ENCODE data around the gene HTR3B. TPM values are rescaled to one million over a fixed set of nuclear protein-coding genes. Genes with fewer than 3 reads are reported as not detected.

HTR3B gene
- polyA plus RNA-seq, 2 of the 4 experiments (the other 2 are of a cell fraction): not detected

DNA sequence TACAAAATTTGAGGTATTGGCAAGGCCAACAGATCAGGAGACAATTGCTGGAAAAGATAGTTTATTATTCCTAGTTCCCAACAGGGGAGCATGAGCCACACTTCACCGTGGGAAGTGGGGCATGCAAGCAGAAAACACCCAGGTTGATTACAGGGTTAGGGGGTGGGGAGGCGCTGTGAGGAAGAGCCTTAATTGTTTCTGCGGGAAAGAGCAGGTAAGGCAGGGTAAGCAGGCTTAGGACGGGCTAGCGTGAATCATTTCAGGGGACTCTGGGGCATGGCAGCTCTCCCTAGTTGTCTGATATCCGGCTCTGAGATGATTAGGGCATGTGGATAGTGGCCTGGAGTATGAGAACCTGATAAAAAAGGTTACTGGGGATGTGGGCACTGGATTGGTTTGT lies 49.6 kb downstream of the HTR3B start:
- no peak overlapping the region for H3K27ac ChIP-seq
- H3K4me3 ChIP-seq: no peak overlapping the region
- FAIRE-seq: no peak
- 21% methylated on average over 6 of the region's 6 CpGs for WGBS (ENCODE audit: missing lambda C conversion rate)
- ATAC-seq: no peak
- TF ChIP-seq KDM5A (IDR thresholded peaks at IDR 0.05) (no peak), TFCP2L1 (CRISPR knock-in tag; IDR thresholded peaks at IDR 0.05) (no peak), FOSB (CRISPR knock-in tag; IDR thresholded peaks at IDR 0.05) (no peak), ZNF302 (CRISPR knock-in tag; IDR thresholded peaks at IDR 0.05) (no peak), TP53 (CRISPR knock-in tag; IDR thresholded peaks at IDR 0.05) (no peak), CHD2 (IDR thresholded peaks at IDR 0.05; ENCODE audit: low read length, partially characterized antibody) (no peak), MAFK (IDR thresholded peaks at IDR 0.05; ENCODE audit: partially characterized antibody) (no peak), NR3C1 (IDR thresholded peaks at IDR 0.05) (no peak), EP300 (IDR thresholded peaks at IDR 0.05) (no peak), RARB (CRISPR knock-in tag; IDR thresholded peaks at IDR 0.05) (no peak), POLR2A (IDR thresholded peaks at IDR 0.05; ENCODE audit: low read length) (no peak), CBX8 (IDR thresholded peaks at IDR 0.05) (no peak), FOSL2 (IDR thresholded peaks at IDR 0.05) (no peak), FOSL2 (CRISPR knock-in tag; IDR thresholded peaks at IDR 0.05) (no peak), FOXS1 (CRISPR knock-in tag; IDR thresholded peaks at IDR 0.05) (no peak)
- TF ChIP-seq, protein P1, sequence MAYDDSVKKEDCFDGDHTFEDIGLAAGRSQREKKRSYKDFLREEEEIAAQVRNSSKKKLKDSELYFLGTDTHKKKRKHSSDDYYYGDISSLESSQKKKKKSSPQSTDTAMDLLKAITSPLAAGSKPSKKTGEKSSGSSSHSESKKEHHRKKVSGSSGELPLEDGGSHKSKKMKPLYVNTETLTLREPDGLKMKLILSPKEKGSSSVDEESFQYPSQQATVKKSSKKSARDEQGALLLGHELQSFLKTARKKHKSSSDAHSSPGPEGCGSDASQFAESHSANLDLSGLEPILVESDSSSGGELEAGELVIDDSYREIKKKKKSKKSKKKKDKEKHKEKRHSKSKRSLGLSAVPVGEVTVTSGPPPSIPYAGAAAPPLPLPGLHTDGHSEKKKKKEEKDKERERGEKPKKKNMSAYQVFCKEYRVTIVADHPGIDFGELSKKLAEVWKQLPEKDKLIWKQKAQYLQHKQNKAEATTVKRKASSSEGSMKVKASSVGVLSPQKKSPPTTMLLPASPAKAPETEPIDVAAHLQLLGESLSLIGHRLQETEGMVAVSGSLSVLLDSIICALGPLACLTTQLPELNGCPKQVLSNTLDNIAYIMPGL (CRISPR knock-in tag; IDR thresholded peaks at IDR 0.05; ENCODE audit: borderline replicate concordance): no peak
- TF ChIP-seq, protein P2, sequence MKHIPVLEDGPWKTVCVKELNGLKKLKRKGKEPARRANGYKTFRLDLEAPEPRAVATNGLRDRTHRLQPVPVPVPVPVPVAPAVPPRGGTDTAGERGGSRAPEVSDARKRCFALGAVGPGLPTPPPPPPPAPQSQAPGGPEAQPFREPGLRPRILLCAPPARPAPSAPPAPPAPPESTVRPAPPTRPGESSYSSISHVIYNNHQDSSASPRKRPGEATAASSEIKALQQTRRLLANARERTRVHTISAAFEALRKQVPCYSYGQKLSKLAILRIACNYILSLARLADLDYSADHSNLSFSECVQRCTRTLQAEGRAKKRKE (CRISPR knock-in tag; IDR thresholded peaks at IDR 0.05; ENCODE audit: low read depth): no peak
- H3K9me3 ChIP-seq: no peaks in the 10 kb centered on the region
- H3K4me2 ChIP-seq: no peak overlapping the region
- ChIA-PET POLR2A (no interaction called here), CTCF (no interaction called here)
- no peak for DNase-seq (ENCODE audit: low read depth in 1 of 2, low spot score in 1 of 2)
- no peaks in the 10 kb centered on the region for H3K4me1 ChIP-seq

DNA sequence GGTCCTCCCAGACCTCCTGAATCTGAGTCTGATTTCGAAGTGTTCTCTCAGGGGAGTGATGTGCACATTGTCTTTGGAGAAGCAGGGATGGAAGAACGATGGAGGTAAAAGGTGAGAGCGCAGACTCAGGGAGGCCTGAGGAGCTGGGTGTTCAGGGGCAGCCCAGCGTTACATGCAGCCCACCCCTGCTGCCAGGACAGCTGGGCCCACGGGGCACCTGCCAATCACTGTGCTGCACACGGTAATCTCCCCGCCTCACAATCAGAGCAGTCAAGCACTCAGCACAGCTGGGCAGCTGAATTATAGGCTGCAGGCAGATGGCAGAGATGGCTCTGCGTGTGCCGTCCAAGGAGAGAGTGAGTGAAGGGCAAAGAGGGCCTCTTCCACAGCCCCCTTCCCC lies 52.4 kb downstream of the HTR3B start:
- Histone ChIP-seq H3K9me3 (no peaks in the 10 kb centered on the region), H3K4me1 (no peaks in the 10 kb centered on the region), H3K27ac (no peak overlapping the region), H3K4me3 (no peak overlapping the region), H3K4me2 (no peak overlapping the region)
- CTCF ChIA-PET: no interaction called here
- DNase-seq (ENCODE audit: low read depth in 1 of 2, low spot score in 1 of 2) (no peak), ATAC-seq (no peak), FAIRE-seq (no peak)
- 75% methylated on average over 3 of the region's 9 CpGs for WGBS (ENCODE audit: missing lambda C conversion rate)
- POLR2A ChIA-PET: no interaction called here
- TF ChIP-seq HDAC2 (IDR thresholded peaks at IDR 0.05) (no peak), CBX2 (IDR thresholded peaks at IDR 0.05; ENCODE audit: borderline replicate concordance, low read depth) (no peak), HOXB13 (CRISPR knock-in tag; IDR thresholded peaks at IDR 0.05; ENCODE audit: low read depth) (no peak), MAZ (IDR thresholded peaks at IDR 0.05; ENCODE audit: borderline replicate concordance, low read depth, low read length) (no peak), HOXA7 (CRISPR knock-in tag; IDR thresholded peaks at IDR 0.05) (no peak), JUNB (IDR thresholded peaks at IDR 0.05) (no peak)

DNA sequence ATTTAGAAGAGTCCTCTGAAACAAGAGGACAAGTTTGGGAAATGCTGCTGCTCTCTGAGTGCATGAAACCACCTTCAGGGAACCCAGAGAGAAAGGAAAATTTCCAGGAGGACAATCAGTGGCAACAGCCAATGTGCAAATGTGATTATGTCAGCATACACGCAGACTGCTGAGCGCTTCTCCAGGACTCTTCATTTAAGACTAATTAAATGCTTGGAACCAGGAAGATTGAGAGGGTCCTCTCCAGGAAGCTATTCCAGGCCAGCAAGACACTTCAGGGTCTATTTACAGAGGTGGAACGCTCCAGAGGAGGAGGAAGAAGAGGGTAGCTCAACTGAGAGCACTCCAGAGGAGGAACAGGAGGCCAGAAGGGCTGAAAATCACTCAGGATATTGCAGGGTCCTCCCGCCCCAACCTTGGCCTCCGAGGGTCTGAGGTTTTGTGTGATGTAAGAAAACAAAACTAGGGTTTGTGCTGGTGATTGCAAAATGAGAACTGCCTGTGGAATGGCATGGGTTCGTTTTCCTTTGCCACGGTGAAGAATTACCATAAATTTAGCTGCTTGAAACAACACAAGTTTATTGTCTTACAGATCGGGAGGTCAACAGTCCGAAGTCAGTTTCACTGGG lies 56.2 kb downstream of the HTR3B start:
- no peak for FAIRE-seq
- no peak for ATAC-seq
- WGBS (ENCODE audit: missing lambda C conversion rate): 31% methylated on average over 9 of the region's 9 CpGs
- no peak overlapping the region for H3K27ac ChIP-seq
- POLR2A ChIA-PET: no interaction called here
- TF ChIP-seq HOXB13 (CRISPR knock-in tag; IDR thresholded peaks at IDR 0.05; ENCODE audit: low read depth) (no peak), CHD4 (IDR thresholded peaks at IDR 0.05; ENCODE audit: borderline replicate concordance) (no peak), ZNF302 (CRISPR knock-in tag; IDR thresholded peaks at IDR 0.05) (no peak), EHF (CRISPR knock-in tag; IDR thresholded peaks at IDR 0.05) (no peak), CHD2 (IDR thresholded peaks at IDR 0.05; ENCODE audit: low read length, partially characterized antibody) (no peak)
- TF ChIP-seq, protein P3, sequence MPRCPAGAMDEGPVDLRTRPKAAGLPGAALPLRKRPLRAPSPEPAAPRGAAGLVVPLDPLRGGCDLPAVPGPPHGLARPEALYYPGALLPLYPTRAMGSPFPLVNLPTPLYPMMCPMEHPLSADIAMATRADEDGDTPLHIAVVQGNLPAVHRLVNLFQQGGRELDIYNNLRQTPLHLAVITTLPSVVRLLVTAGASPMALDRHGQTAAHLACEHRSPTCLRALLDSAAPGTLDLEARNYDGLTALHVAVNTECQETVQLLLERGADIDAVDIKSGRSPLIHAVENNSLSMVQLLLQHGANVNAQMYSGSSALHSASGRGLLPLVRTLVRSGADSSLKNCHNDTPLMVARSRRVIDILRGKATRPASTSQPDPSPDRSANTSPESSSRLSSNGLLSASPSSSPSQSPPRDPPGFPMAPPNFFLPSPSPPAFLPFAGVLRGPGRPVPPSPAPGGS (IDR thresholded peaks at IDR 0.05): no peak
- no peaks in the 10 kb centered on the region for H3K4me1 ChIP-seq
- H3K4me2 ChIP-seq: no peak overlapping the region
- CTCF ChIA-PET: no interaction called here
- H3K9me3 ChIP-seq: no peaks in the 10 kb centered on the region
- no peak overlapping the region for H3K4me3 ChIP-seq
- DNase-seq (ENCODE audit: low read depth in 1 of 2, low spot score in 1 of 2): no peak
